ENCODE data around the gene SELENOO.

Gene SELENOO

GRCh38 chr22:50173311-50173982 lies 27.4 kb upstream of the SELENOO start:
- no peak for DNase-seq

GRCh38 chr22:50173983-50174355 lies 26.8 kb upstream of the SELENOO start:
- DNase-seq, result no peak

- DNase-seq, result no peak
Measured at GRCh38 chr22:50174382-50175190, 26.2 kb upstream of the SELENOO start.

- DNase-seq, result no peak
Measured at GRCh38 chr22:50175191-50175461, 25.7 kb upstream of the SELENOO start.

- DNase-seq, result no peak
Measured at GRCh38 chr22:50175921-50176849, 24.6 kb upstream of the SELENOO start.

- DNase-seq, result no peak
Measured at GRCh38 chr22:50176850-50177536, 23.8 kb upstream of the SELENOO start.

- DNase-seq, result no peak
Measured at GRCh38 chr22:50177537-50178470, 23.0 kb upstream of the SELENOO start.

GRCh38 chr22:50178471-50178864 lies 22.3 kb upstream of the SELENOO start:
- DNase-seq, result no peak

GRCh38 chr22:50178871-50179869 lies 21.6 kb upstream of the SELENOO start:
- no peak for DNase-seq

- no peak for DNase-seq
Measured at GRCh38 chr22:50179937-50180726, 20.7 kb upstream of the SELENOO start.

- DNase-seq, result no peak
Measured at GRCh38 chr22:50180727-50181521, 19.9 kb upstream of the SELENOO start.

- DNase-seq, result no peak
Measured at GRCh38 chr22:50182176-50183081, 18.4 kb upstream of the SELENOO start.

GRCh38 chr22:50183141-50183971 lies 17.5 kb upstream of the SELENOO start:
- DNase-seq, result no peak

- DNase-seq, result no peak
Measured at GRCh38 chr22:50184004-50184901, 16.6 kb upstream of the SELENOO start.

GRCh38 chr22:50184902-50185374 lies 15.9 kb upstream of the SELENOO start:
- no peak for DNase-seq
